Breast epithelium (tissue), 3 donors: ENCODE results near the gene HDAC9.

ENCODE experiments used
- CTCF ChIP-seq, 3 donors: fragments of 450-650 bp; IDR thresholded peaks; one replicate each; pipeline ENCODE4 v1.5.1; 2016 to 2017; ENCODE audit warnings: antibody characterized with exemption in 3 of 3, mild to moderate bottlenecking in 3 of 3, moderate library complexity in 3 of 3
- POLR2A ChIP-seq: fragments of 450-650 bp; IDR thresholded peaks from one replicate; pipeline ENCODE4 v1.6.1; 2016; ENCODE audit warnings: antibody characterized with exemption, mild to moderate bottlenecking, moderate library complexity
- POLR2AphosphoS5 ChIP-seq, 3 donors: sonication (generic); formaldehyde crosslinking; IDR thresholded peaks; one replicate each; pipeline ENCODE4 v1.6.1; 2017; ENCODE audit warnings: antibody characterized with exemption in 3 of 3

GRCh38 chr7:18524248-18524647, 28.7 kb downstream of the HDAC9 start:
- TF ChIP-seq CTCF (IDR thresholded peaks at IDR 0.05): no peak
- no peak for TF ChIP-seq POLR2A
- TF ChIP-seq POLR2AphosphoS5 (IDR thresholded peaks at IDR 0.05): no peak
